ENCODE measurements around the gene PSPH.

GRCh38 chr7:55973747-55974250 is 77.4 kb downstream of the PSPH start:
- TF ChIP-seq EZH2 (IDR thresholded peaks at IDR 0.05; ENCODE audit: borderline replicate concordance, low read depth, low read length, poor library complexity, severe bottlenecking) (no peak), CTCF (conservative IDR thresholded peaks at IDR 0.05; ENCODE audit: low read depth, low read length) (no peak)
